Stimulated activated CD4-positive, alpha-beta T cell treated with anti-CD3 and anti-CD28 coated beads, Interleukin-4, amount 100 ng/mL, for 24 hours (primary cell): ENCODE data around the gene SYT12.
"Not testable (repeated sequence)": the region's sequence is repeated elsewhere in the genome, so short reads cannot be mapped to it uniquely, and the experiment has no call there.

Experiments used
- DNase-seq: peaks from one replicate; pipeline ENCODE4 v3.0.0-alpha.2; 2020

The SYT12 gene

GRCh38 chr11:66999555-66999954, 23.4 kb upstream of the SYT12 start:
- DNase-seq = no peak

- DNase-seq = no peak
Observed at GRCh38 chr11:67001332-67001731, 21.6 kb upstream of the SYT12 start.

GRCh38 chr11:67002297-67002913, 20.5 kb upstream of the SYT12 start:
- DNase-seq = no peak

- no peak for DNase-seq
Observed at GRCh38 chr11:67002921-67003411, 20.0 kb upstream of the SYT12 start.

- not testable (repeated sequence) for DNase-seq
Observed at GRCh38 chr11:67005200-67005599, 17.7 kb upstream of the SYT12 start.

- peak; percentile 46 for DNase-seq
Observed at GRCh38 chr11:67006029-67006884, 16.7 kb upstream of the SYT12 start.

GRCh38 chr11:67007126-67007525, 15.8 kb upstream of the SYT12 start:
- no peak for DNase-seq

GRCh38 chr11:67010296-67010905, 12.5 kb upstream of the SYT12 start:
- DNase-seq = no peak

GRCh38 chr11:67013511-67014045, 9.4 kb upstream of the SYT12 start:
- no peak for DNase-seq

- no peak for DNase-seq
Observed at GRCh38 chr11:67014343-67014742, 8.6 kb upstream of the SYT12 start.

GRCh38 chr11:67015048-67015447, 7.9 kb upstream of the SYT12 start:
- DNase-seq = no peak

- no peak for DNase-seq
Observed at GRCh38 chr11:67016550-67016949, 6.4 kb upstream of the SYT12 start.

GRCh38 chr11:67020949-67021348, 2.0 kb upstream of the SYT12 start:
- no peak for DNase-seq

- DNase-seq = no peak
Observed at GRCh38 chr11:67022341-67022933, 497 bp upstream of the SYT12 start.

- no peak for DNase-seq
Observed at GRCh38 chr11:67023957-67024353, 1.0 kb downstream of the SYT12 start.

GRCh38 chr11:67024410-67024809, 1.5 kb downstream of the SYT12 start:
- DNase-seq = peak; percentile 41

GRCh38 chr11:67024966-67025365, 2.0 kb downstream of the SYT12 start:
- no peak for DNase-seq

GRCh38 chr11:67025750-67026149, 2.8 kb downstream of the SYT12 start:
- DNase-seq = no peak

GRCh38 chr11:67026941-67027340, 4.0 kb downstream of the SYT12 start:
- DNase-seq = no peak

GRCh38 chr11:67027483-67027930, 4.6 kb downstream of the SYT12 start:
- no peak for DNase-seq

- no peak for DNase-seq
Observed at GRCh38 chr11:67027943-67028542, 5.1 kb downstream of the SYT12 start.

GRCh38 chr11:67029146-67029545, 6.2 kb downstream of the SYT12 start:
- no peak for DNase-seq

- no peak for DNase-seq
Observed at GRCh38 chr11:67030976-67031375, 8.0 kb downstream of the SYT12 start.
